PC-9 (cell line): ENCODE data around the gene IFNLR1. TPM values are rescaled to one million over a fixed set of nuclear protein-coding genes. Genes with fewer than 3 reads are reported as not detected.

Source experiments
- BruUV-seq: library from RNA; stranded (reverse); fragments of 400-500 nt; replicated peaks from 2 replicates; lab custom pipeline; 2021; lab: Mats Ljungman, UMichigan
- CTCF ChIA-PET: fragments of 300-600 bp; sonication (Branson Sonifier 250); formaldehyde crosslinking; loops from one replicate; lab custom pipeline; 2022; ENCODE audit warnings: antibody characterized with exemption; lab: Charles Lee
- POLR2A ChIA-PET: fragments of 300-600 bp; sonication (Branson Sonifier 250); formaldehyde crosslinking; loops from one replicate; lab custom pipeline; 2022; ENCODE audit warnings: antibody characterized with exemption; ENCODE audit not compliant: unreplicated experiment; lab: Charles Lee
- DNase-seq, 2 experiments: peaks; one replicate each; pipeline versions ENCODE4 v3.0.0 to v3.0.0-alpha.2; 2015 to 2022; ENCODE audit warnings: mixed read lengths in 1 of 2
- H2AFZ ChIP-seq: fragments of 200-600 bp; sonication (generic); 2 replicates; pipeline ENCODE4 v1.8.1; 2017; ENCODE audit warnings: antibody characterized with exemption
- H3F3A ChIP-seq: fragments of 200-600 bp; sonication (generic); 2 replicates; pipeline ENCODE4 v1.8.1; 2017; ENCODE audit warnings: antibody characterized with exemption, mild to moderate bottlenecking, low read depth; ENCODE audit not compliant: insufficient read depth
- H3K27ac ChIP-seq: fragments of 200-600 bp; sonication (generic); 2 replicates; pipeline ENCODE4 v1.6.1; 2016; ENCODE audit warnings: mixed run types
- H3K27me3 ChIP-seq: fragments of 200-600 bp; sonication (generic); 2 replicates; pipeline ENCODE4 v1.6.1; 2016; ENCODE audit warnings: low read depth, mixed run types; ENCODE audit not compliant: insufficient read depth
- H3K36me3 ChIP-seq: fragments of 200-600 bp; sonication (generic); 2 replicates; pipeline ENCODE4 v1.6.1; 2016; ENCODE audit warnings: low read depth, mixed run types
- H3K4me1 ChIP-seq: fragments of 200-600 bp; sonication (generic); replicated peaks from 2 replicates; pipeline ENCODE4 v1.6.1; 2016; ENCODE audit warnings: mixed run types; ENCODE audit not compliant: insufficient read depth
- H3K4me2 ChIP-seq: fragments of 200-600 bp; sonication (generic); 2 replicates; pipeline ENCODE4 v1.6.1; 2017; ENCODE audit warnings: mixed run types
- H3K4me3 ChIP-seq: fragments of 200-600 bp; sonication (generic); 2 replicates; pipeline ENCODE4 v1.6.1; 2016; ENCODE audit warnings: mixed run types
- H3K79me2 ChIP-seq: fragments of 200-600 bp; sonication (generic); 2 replicates; pipeline ENCODE4 v1.6.1; 2017; ENCODE audit warnings: low read depth, mixed run types
- H3K9me2 ChIP-seq: fragments of 200-600 bp; sonication (generic); 2 replicates; pipeline ENCODE4 v1.8.1; 2017; ENCODE audit warnings: mild to moderate bottlenecking; ENCODE audit not compliant: insufficient read depth
- H3K9me3 ChIP-seq: fragments of 200-600 bp; sonication (generic); 2 replicates; pipeline ENCODE4 v1.8.1; 2016; ENCODE audit warnings: low read depth; ENCODE audit not compliant: insufficient read depth
- H4K20me1 ChIP-seq: fragments of 200-600 bp; sonication (generic); 2 replicates; pipeline ENCODE4 v1.8.1; 2017; ENCODE audit not compliant: insufficient read depth
- EZH2 ChIP-seq: fragments of 200-600 bp; sonication (generic); IDR thresholded peaks from 2 replicates; pipeline ENCODE4 v1.8.0; 2017; ENCODE audit warnings: antibody characterized with exemption, low read depth
- intact Hi-C: fragments of 100-400 bp; cut with micrococcal nuclease; formaldehyde crosslinking; loops from one replicate; pipeline ENCODE4 v1.10.0; 2022; ENCODE audit not compliant: unreplicated experiment
- total RNA-seq: library from RNA; stranded (reverse); gene quantifications from 2 replicates; pipeline ENCODE4 v1.2.3, GENCODE V29; 2021
- TF ChIP-seq, protein P1 (sequence below): fragments of 200-600 bp; sonication (generic); conservative IDR thresholded peaks from 2 replicates; pipeline ENCODE4 v1.6.1; 2017; ENCODE audit warnings: mixed run types, antibody characterized with exemption, mild to moderate bottlenecking, moderate library complexity

The IFNLR1 gene
- total RNA-seq, 1 experiment from 2014 or later, result 5.5 TPM

DNA sequence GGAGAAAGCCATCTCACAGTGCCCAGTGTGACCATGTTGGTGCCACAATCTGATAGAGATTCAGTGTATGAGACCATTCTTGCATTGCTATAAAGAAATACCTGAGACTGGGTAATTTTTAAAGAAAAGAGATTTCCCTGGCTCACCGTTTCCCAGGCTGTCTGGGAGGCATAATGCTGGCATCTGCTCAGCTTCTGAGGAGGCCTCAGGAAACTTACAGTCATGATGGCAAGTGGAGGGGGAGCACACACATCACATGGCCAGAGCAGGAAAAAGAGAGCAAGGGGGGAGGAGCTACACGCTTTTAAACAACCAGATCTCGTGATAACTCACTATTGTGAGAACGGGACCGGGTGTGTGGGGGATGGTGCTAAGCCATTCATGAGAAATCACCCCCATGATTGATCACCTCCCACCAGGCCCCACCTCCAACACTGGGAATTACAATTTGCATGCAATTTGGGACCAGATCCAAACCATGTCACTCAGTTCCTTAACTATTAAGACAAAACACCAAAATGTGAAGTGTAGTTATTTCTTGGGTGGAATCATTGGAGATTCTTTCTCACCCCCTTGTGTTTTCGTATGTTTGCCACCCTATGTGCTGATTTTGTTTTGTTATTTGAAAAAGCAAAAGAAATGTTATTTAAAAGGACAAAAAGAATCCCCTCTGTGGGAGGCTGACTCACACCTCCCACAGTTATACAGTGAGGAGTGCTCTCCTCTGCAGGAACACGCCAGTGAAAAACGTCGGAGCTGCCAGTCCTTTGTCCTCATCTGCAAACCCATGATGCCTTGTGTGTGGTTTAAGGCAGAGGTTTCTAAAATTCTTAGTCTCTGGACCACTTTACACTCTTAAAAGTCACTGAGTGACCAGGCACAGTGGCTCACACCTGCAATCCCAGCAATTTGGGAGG, 46.9 kb upstream of the IFNLR1 start:
- Histone ChIP-seq H3K27me3 (no peaks in the 10 kb centered on the region), H3K27ac (no peak overlapping the region), H3K4me3 (no peak overlapping the region), H3K4me1 (peaks cover 22% of the 10 kb centered on the region), H4K20me1 (no peaks in the 10 kb centered on the region), H3K36me3 (no peaks in the 10 kb centered on the region), H3K79me2 (no peaks in the 10 kb centered on the region), H3K9me2 (no peaks in the 10 kb centered on the region), H3K4me2 (no peak overlapping the region), H3K9me3 (no peaks in the 10 kb centered on the region), H2AFZ (no peak overlapping the region), H3F3A (peaks cover 11% of the 10 kb centered on the region; the same call in 1 of the 2 replicates)
- BruUV-seq, result no TSS peak
- ChIA-PET POLR2A (interaction anchor here (0.6 kb wide), 1 partner anchor 23 kb away, joined by 4 read pairs; no protein-coding TSS in a partner anchor), CTCF (no interaction called here)
- intact Hi-C loops, result no loop called here
- TF ChIP-seq, protein P1, sequence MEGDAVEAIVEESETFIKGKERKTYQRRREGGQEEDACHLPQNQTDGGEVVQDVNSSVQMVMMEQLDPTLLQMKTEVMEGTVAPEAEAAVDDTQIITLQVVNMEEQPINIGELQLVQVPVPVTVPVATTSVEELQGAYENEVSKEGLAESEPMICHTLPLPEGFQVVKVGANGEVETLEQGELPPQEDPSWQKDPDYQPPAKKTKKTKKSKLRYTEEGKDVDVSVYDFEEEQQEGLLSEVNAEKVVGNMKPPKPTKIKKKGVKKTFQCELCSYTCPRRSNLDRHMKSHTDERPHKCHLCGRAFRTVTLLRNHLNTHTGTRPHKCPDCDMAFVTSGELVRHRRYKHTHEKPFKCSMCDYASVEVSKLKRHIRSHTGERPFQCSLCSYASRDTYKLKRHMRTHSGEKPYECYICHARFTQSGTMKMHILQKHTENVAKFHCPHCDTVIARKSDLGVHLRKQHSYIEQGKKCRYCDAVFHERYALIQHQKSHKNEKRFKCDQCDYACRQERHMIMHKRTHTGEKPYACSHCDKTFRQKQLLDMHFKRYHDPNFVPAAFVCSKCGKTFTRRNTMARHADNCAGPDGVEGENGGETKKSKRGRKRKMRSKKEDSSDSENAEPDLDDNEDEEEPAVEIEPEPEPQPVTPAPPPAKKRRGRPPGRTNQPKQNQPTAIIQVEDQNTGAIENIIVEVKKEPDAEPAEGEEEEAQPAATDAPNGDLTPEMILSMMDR, result no peak
- no peak for TF ChIP-seq EZH2
- no peak for DNase-seq

GRCh38 chr1:24231701-24232100, 44.6 kb upstream of the IFNLR1 start:
- Histone ChIP-seq H3F3A (peaks cover 4% of the 10 kb centered on the region; the same call in 1 of the 2 replicates), H3K27me3 (no peaks in the 10 kb centered on the region), H3K79me2 (no peaks in the 10 kb centered on the region), H3K9me2 (no peaks in the 10 kb centered on the region), H4K20me1 (no peaks in the 10 kb centered on the region), H2AFZ (no peak overlapping the region), H3K4me1 (peaks cover 11% of the 10 kb centered on the region), H3K4me3 (no peak overlapping the region), H3K36me3 (no peaks in the 10 kb centered on the region), H3K27ac (no peak overlapping the region), H3K9me3 (no peaks in the 10 kb centered on the region), H3K4me2 (no peak overlapping the region)
- no peak for DNase-seq
- intact Hi-C loops, result no loop called here
- ChIA-PET POLR2A (no interaction called here), CTCF (interaction anchor here (0.6 kb wide), 1 partner anchor 151 kb away, joined by 3 read pairs; no protein-coding TSS in a partner anchor)
- BruUV-seq, result no TSS peak
- TF ChIP-seq, protein P1, result no peak
- no peak for TF ChIP-seq EZH2

DNA sequence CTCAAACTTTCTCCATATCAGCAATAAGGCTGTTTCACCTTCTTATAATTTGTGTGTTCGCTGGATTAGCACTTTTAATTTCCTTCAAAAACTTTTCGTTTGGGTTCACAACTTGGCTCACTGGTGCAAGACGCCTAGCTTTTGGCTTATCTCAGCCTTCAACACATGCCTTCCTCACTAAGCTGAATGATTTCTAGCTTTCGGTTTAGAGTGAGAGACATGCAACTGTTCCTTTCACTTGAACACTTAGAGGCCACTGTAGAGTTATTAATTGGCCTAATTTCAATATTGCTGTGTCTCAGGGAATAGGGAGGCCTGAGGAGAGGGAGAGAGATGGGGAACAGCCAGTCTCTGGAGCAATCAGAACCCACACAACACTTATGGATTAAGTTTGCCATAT, 41.2 kb upstream of the IFNLR1 start:
- Histone ChIP-seq H3K27me3 (no peaks in the 10 kb centered on the region), H3K4me1 (no peaks in the 10 kb centered on the region), H3K36me3 (no peaks in the 10 kb centered on the region), H3K9me2 (no peaks in the 10 kb centered on the region), H2AFZ (no peak overlapping the region), H3K27ac (no peak overlapping the region), H3F3A (no peaks in the 10 kb centered on the region), H3K9me3 (no peaks in the 10 kb centered on the region), H3K79me2 (no peaks in the 10 kb centered on the region), H4K20me1 (no peaks in the 10 kb centered on the region), H3K4me3 (no peak overlapping the region), H3K4me2 (no peak overlapping the region)
- BruUV-seq, result no TSS peak
- TF ChIP-seq EZH2, result no peak
- TF ChIP-seq, protein P1, result no peak
- intact Hi-C loops, result no loop called here
- CTCF ChIA-PET, result no interaction called here
- no peak for DNase-seq
- POLR2A ChIA-PET, result no interaction called here
